Mesendoderm (in vitro differentiated cells): ENCODE measurements around the gene RNLS.

Experiments used
- DNase-seq: peaks from one replicate; pipeline ENCODE4 v3.0.0; 2013
- H2AK5ac ChIP-seq: 2 replicates; pipeline ENCODE4 v1.6.1; 2013; ENCODE audit warnings: low read length, inconsistent platforms
- H2BK120ac ChIP-seq: 2 replicates; pipeline ENCODE4 v1.6.1; 2013; ENCODE audit warnings: low read depth, mild to moderate bottlenecking, low read length, moderate library complexity, mixed read lengths
- H2BK15ac ChIP-seq: replicated peaks from 2 replicates; pipeline ENCODE4 v1.6.1; 2013; ENCODE audit warnings: low read depth, mild to moderate bottlenecking, moderate library complexity
- H2BK5ac ChIP-seq: 2 replicates; pipeline ENCODE4 v1.6.1; 2013; ENCODE audit warnings: low read length, inconsistent platforms
- H3K18ac ChIP-seq: 2 replicates; pipeline ENCODE4 v1.6.1; 2013; ENCODE audit warnings: mild to moderate bottlenecking, low read length, mixed read lengths
- H3K23ac ChIP-seq: one replicate; pipeline ENCODE4 v1.6.1; 2013; ENCODE audit warnings: low read length
- H3K27ac ChIP-seq: 2 replicates; pipeline ENCODE4 v1.5.1; 2013; ENCODE audit warnings: low read depth, mild to moderate bottlenecking, inconsistent platforms, low read length, moderate library complexity
- H3K27me3 ChIP-seq: 2 replicates; pipeline ENCODE4 v1.6.1; 2013; ENCODE audit warnings: low read length, control low read depth, mild to moderate bottlenecking, inconsistent platforms; ENCODE audit not compliant: insufficient read depth, poor library complexity
- H3K36me3 ChIP-seq: 2 replicates; pipeline ENCODE4 v1.6.1; 2013; ENCODE audit warnings: low read length, inconsistent platforms; ENCODE audit not compliant: control insufficient read depth, insufficient read depth
- H3K4ac ChIP-seq: one replicate; pipeline ENCODE4 v1.6.1; 2013; ENCODE audit warnings: low read depth, mild to moderate bottlenecking, low read length, moderate library complexity
- H3K4me1 ChIP-seq: 2 replicates; pipeline ENCODE4 v1.6.1; 2013; ENCODE audit warnings: low read depth, low read length, inconsistent platforms; ENCODE audit not compliant: control insufficient read depth
- H3K4me2 ChIP-seq: 2 replicates; pipeline ENCODE4 v1.6.1; 2013; ENCODE audit warnings: low read length
- H3K4me3 ChIP-seq: 2 replicates; pipeline ENCODE4 v1.5.1; 2013; ENCODE audit warnings: mild to moderate bottlenecking, low read length
- H3K56ac ChIP-seq: one replicate; pipeline ENCODE4 v1.6.1; 2013; ENCODE audit warnings: low read length
- H3K79me1 ChIP-seq: 2 replicates; pipeline ENCODE4 v1.6.1; 2013; ENCODE audit warnings: low read length, inconsistent platforms
- H3K79me2 ChIP-seq: 2 replicates; pipeline ENCODE4 v1.6.1; 2013; ENCODE audit warnings: mild to moderate bottlenecking, low read length; ENCODE audit not compliant: control insufficient read depth, insufficient read depth
- H3K9ac ChIP-seq: 2 replicates; pipeline ENCODE4 v1.6.1; 2013; ENCODE audit warnings: low read length, inconsistent platforms
- H4K5ac ChIP-seq: one replicate; pipeline ENCODE4 v1.6.1; 2013; ENCODE audit warnings: low read length
- H4K8ac ChIP-seq: one replicate; pipeline ENCODE4 v1.6.1; 2013; ENCODE audit warnings: low read depth, mild to moderate bottlenecking, control low read depth, low read length, moderate library complexity
- WGBS: extraction: QIAGEN DNeasy Blood & Tissue Kit; methylation state at CpG from one replicate; pipeline ENCODE4 v1.1.7; 2013; ENCODE audit warnings: low lambda C conversion rate, missing lambda C conversion rate; ENCODE audit not compliant: insufficient coverage; ENCODE audit errors: extremely low coverage; 5-methylcytosine and 5-hydroxymethylcytosine counted together

RNLS gene

DNA sequence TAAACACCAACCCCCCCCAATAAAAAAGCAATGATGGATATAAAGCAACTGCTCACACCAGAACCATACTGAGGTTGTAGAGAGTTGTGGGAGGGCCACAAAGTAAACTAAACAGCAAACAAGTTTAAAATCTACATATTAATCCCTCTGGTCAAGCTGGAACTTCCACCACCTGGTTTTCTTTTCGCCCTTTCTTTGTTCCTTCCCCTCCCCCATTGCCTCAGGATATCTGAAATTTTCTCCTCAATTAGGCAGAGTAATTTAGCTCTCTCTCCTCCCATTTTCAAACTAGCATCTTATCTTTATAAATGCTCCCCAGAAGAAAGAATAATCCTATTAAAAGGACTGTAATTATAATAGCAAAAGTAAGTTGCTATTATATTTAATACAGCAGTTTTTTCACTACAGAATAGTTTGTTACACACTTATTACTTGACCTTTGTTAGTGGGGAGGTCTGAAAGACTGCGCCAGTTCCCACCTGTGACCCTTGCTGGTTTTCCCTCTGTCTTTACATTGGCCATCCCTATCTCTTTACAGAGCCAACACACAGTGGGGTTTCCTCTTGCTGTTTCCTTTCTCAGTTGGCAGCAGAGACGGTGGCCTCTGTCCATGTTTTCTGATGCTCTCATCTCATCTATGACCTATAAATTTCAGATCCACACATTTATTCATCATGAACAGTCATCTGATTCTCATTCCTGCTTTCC, 235.4 kb downstream of the RNLS start:
- Histone ChIP-seq H3K27ac (no peak overlapping the region), H2BK15ac (no peak overlapping the region), H3K23ac (no peak overlapping the region), H3K27me3 (no peaks in the 10 kb centered on the region), H2AK5ac (no peak overlapping the region), H3K36me3 (no peaks in the 10 kb centered on the region), H3K4me1 (peaks cover 14% of the 10 kb centered on the region), H2BK5ac (peak overlapping the region; percentile 8), H3K79me1 (no peaks in the 10 kb centered on the region), H2BK120ac (no peak overlapping the region), H4K5ac (no peak overlapping the region), H3K4ac (no peak overlapping the region), H3K79me2 (no peaks in the 10 kb centered on the region), H3K4me2 (no peak overlapping the region), H3K18ac (peak overlapping the region; percentile 56), H4K8ac (no peak overlapping the region), H3K56ac (no peak overlapping the region), H3K9ac (no peak overlapping the region), H3K4me3 (no peak overlapping the region)
- DNase-seq: peak; percentile 53
- WGBS: no CpG with 5 or more reads among the region's 3 CpGs

DNA sequence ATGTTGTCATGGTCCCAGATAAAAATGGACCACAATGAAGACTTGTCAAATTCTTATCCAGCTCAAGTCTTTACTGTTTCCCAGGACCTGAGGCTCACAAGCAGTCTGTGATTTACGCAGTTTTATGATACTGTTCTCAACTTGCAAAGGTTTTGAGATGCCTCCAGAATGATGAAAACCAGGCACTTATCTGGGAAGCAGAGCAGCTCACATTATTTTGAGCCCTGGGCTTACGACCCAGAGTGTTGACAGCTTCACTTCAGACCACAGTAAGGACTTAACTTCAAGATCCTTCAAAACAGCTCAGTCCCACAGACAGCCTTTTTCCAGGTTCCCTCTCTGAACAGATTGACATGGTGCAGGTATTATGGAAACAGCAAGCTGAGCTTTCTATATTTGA, 236.1 kb downstream of the RNLS start:
- no peak overlapping the region for H2BK15ac ChIP-seq
- H2BK120ac ChIP-seq: no peak overlapping the region
- peaks cover 14% of the 10 kb centered on the region for H3K4me1 ChIP-seq
- H4K8ac ChIP-seq: no peak overlapping the region
- no peaks in the 10 kb centered on the region for H3K27me3 ChIP-seq
- H3K18ac ChIP-seq: no peak overlapping the region
- H3K27ac ChIP-seq: peak overlapping the region; percentile 69
- whole genome bisulfite sequencing: no CpG with 5 or more reads among the region's 2 CpGs
- no peak overlapping the region for H3K4me2 ChIP-seq
- H2BK5ac ChIP-seq: peak overlapping the region; percentile 3
- no peaks in the 10 kb centered on the region for H3K36me3 ChIP-seq
- H4K5ac ChIP-seq: no peak overlapping the region
- H3K4me3 ChIP-seq: no peak overlapping the region
- H3K9ac ChIP-seq: no peak overlapping the region
- H3K79me2 ChIP-seq: no peaks in the 10 kb centered on the region
- no peak overlapping the region for H3K23ac ChIP-seq
- peak overlapping the region; percentile 72 for H2AK5ac ChIP-seq
- H3K4ac ChIP-seq: no peak overlapping the region
- H3K56ac ChIP-seq: no peak overlapping the region
- peak; percentile 54 for DNase-seq
- no peaks in the 10 kb centered on the region for H3K79me1 ChIP-seq

DNA sequence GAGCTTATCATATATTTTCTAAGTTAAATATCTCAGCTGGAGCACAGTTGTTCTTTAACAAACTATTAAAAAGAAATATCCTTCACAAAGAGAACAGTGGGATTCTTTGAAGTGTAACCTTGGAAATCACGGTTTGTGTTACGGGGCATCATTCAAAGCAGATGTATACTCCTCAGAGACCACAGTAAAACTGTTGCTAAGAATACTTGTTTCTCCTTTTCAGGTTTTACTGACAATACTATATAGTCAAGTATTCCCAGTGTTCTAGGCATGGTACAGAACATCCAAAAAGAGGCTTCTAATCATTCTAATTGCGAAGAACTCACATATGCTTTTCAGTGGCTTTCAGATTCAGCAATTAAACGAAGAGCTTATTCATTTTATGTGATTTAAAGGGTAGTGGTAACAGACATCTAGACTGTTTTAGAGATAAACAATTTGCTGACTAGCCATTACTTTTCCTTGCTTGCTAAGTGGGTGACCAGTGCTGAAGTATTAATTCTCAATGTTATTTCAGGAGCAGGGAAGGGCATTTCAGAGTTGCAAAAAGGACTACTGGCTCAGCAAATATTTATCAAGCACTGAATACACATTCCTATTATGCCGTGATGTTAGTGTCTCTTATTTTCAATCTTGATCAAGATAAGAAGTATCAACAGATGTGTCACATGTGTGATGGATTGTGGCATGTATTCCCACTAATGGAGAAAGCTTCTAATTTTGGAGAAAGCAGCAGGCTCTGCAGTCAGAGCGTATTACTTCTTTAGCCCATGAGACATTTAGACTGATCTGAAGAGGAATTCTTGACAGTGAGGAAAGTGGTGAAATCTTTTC, 236.8 kb downstream of the RNLS start:
- H2BK15ac ChIP-seq: no peak overlapping the region
- no peak overlapping the region for H2BK120ac ChIP-seq
- H3K4me2 ChIP-seq: no peak overlapping the region
- no peak overlapping the region for H3K9ac ChIP-seq
- H3K4ac ChIP-seq: no peak overlapping the region
- no peaks in the 10 kb centered on the region for H3K27me3 ChIP-seq
- H3K79me1 ChIP-seq: no peaks in the 10 kb centered on the region
- no peak overlapping the region for H3K4me3 ChIP-seq
- no CpG with 5 or more reads among the region's 6 CpGs for WGBS
- no peaks in the 10 kb centered on the region for H3K79me2 ChIP-seq
- no peak overlapping the region for H3K56ac ChIP-seq
- peak overlapping the region; percentile 69 for H3K27ac ChIP-seq
- DNase-seq: peak; percentile 55
- no peak overlapping the region for H3K23ac ChIP-seq
- H4K8ac ChIP-seq: no peak overlapping the region
- H3K18ac ChIP-seq: no peak overlapping the region
- no peaks in the 10 kb centered on the region for H3K36me3 ChIP-seq
- no peak overlapping the region for H4K5ac ChIP-seq
- peaks cover 14% of the 10 kb centered on the region for H3K4me1 ChIP-seq
- H2BK5ac ChIP-seq: no peak overlapping the region
- no peak overlapping the region for H2AK5ac ChIP-seq

DNA sequence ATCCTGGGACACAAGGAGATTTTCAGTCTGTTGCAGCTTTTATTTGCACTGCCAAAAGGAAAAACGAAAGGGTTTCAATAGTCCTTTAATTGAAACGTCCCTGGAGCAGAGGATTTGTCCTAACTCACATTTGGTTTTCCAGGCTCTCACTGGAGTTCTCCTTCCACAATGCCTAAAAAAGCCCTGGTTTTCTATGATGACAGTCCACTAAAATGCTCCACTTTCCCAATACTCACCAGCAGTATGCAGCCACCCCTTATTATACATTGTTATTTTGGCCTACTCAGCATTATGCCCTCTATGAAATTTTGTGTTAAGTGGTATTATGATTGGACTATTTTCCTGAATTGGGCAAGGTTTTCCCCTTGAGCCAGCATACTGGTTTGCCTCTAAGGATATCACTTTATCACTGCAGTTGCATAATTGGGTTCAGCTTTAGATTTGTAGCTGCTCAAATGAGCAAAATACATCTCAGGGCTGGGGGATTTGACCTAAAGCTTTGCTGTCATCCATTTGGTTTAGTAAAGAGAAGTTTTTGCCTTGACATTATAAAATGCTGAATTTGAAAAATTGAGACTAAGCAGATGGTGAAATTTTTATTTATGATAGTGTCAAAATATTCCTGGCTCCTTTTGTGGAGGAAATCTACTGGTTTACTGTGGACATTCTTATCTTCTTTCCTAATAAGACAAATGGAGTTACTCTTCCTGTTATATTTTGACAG, 239.2 kb downstream of the RNLS start:
- WGBS: no CpG with 5 or more reads among the region's 2 CpGs
- DNase-seq: no peak
- H2AK5ac ChIP-seq: no peak overlapping the region
- no peak overlapping the region for H3K4ac ChIP-seq
- no peaks in the 10 kb centered on the region for H3K27me3 ChIP-seq
- no peak overlapping the region for H3K23ac ChIP-seq
- no peak overlapping the region for H2BK5ac ChIP-seq
- H2BK120ac ChIP-seq: no peak overlapping the region
- H3K4me1 ChIP-seq: peaks cover 14% of the 10 kb centered on the region
- H3K27ac ChIP-seq: no peak overlapping the region
- H4K5ac ChIP-seq: no peak overlapping the region
- H3K36me3 ChIP-seq: no peaks in the 10 kb centered on the region
- no peaks in the 10 kb centered on the region for H3K79me2 ChIP-seq
- H3K56ac ChIP-seq: no peak overlapping the region
- H4K8ac ChIP-seq: no peak overlapping the region
- H3K9ac ChIP-seq: no peak overlapping the region
- H3K79me1 ChIP-seq: no peaks in the 10 kb centered on the region
- no peak overlapping the region for H3K4me2 ChIP-seq
- H2BK15ac ChIP-seq: no peak overlapping the region
- no peak overlapping the region for H3K4me3 ChIP-seq
- H3K18ac ChIP-seq: peak overlapping the region; percentile 39

DNA sequence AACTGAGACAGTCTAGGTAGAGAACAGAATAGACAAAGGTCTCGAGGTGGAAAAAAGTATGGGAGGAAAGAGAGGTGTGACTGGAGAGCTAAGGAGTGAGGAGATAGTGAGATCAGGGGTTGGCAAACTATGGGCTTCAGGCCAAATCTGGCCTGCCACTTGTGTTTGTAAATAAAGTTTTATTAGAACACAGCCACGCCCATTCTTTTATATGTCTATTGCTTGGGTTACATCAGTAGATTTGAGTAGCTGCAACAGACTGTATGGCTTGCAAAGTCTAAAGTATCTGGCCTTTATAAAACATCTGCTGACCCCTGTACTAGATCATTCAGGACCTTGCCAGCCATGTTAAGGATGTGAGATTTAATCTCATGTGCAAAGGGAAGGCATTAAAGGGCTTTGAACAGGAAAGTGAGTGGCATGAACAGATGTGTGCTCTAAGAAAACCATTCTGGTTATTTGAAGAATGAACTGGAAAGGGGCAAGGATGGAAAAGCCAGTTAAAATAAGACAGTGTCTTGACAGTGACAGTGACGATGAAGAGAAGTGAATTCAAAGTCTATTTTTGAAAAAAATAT, 240.3 kb downstream of the RNLS start:
- H3K9ac ChIP-seq: no peak overlapping the region
- H3K4me2 ChIP-seq: no peak overlapping the region
- H2BK5ac ChIP-seq: no peak overlapping the region
- no peak overlapping the region for H3K23ac ChIP-seq
- H4K8ac ChIP-seq: no peak overlapping the region
- no peak overlapping the region for H3K27ac ChIP-seq
- no peak overlapping the region for H3K4ac ChIP-seq
- H2BK120ac ChIP-seq: no peak overlapping the region
- H3K79me1 ChIP-seq: no peaks in the 10 kb centered on the region
- H2BK15ac ChIP-seq: no peak overlapping the region
- H3K4me1 ChIP-seq: peaks cover 12% of the 10 kb centered on the region
- H3K4me3 ChIP-seq: no peak overlapping the region
- WGBS: no CpG with 5 or more reads among the region's 3 CpGs
- no peaks in the 10 kb centered on the region for H3K36me3 ChIP-seq
- no peaks in the 10 kb centered on the region for H3K27me3 ChIP-seq
- H4K5ac ChIP-seq: no peak overlapping the region
- H2AK5ac ChIP-seq: no peak overlapping the region
- no peak for DNase-seq
- H3K18ac ChIP-seq: no peak overlapping the region
- H3K56ac ChIP-seq: no peak overlapping the region
- no peaks in the 10 kb centered on the region for H3K79me2 ChIP-seq
